ENCODE data around the gene PDZRN4. TPM values are rescaled to one million over a fixed set of nuclear protein-coding genes. Genes with fewer than 3 reads are reported as not detected.

PDZRN4 gene
- total and polyA plus RNA-seq, 2 donors (not counting 3 experiments of a cell fraction or from before 2014, with no cell fraction given), result not detected

DNA sequence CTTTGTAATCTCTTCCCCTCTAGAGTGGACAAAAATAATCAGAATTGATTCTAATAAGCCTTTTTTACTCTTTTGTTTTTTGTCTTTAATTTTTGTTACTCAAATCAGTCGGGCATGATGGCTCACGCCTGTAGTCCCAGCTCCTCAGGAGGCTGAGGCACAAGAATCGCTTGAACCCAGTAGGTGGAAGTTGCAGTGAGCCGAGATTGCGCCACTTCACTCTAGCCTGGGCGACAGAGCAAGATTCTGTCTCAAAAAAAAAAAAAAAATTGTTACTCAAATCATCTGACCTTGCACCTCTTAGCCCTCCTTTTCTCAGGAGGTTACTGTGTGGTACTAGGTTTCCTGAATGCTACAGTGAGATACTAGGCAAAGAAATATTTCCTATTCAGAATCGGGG, 280.6 kb downstream of the PDZRN4 start:
- intact Hi-C loops (cut with micrococcal nuclease) (no loop called here), dilution Hi-C loops (cut with MboI; ENCODE audit: extremely low pct_ligation_motif_present, low sequenced_read_pairs) (no loop called here)
- H3K79me2 ChIP-seq (ENCODE audit: control insufficient read depth, insufficient read depth, low read length), result no peaks in the 10 kb centered on the region
- no peak overlapping the region for H3K4me3 ChIP-seq (replicated peaks in 1 of 3; ENCODE audit: insufficient read depth in 1 of 3, low read depth in 1 of 3, low read length in 3 of 3)
- H3K27ac ChIP-seq (ENCODE audit: insufficient read depth, low read depth, low read length), result no peak overlapping the region
- H2AFZ ChIP-seq (ENCODE audit: low read depth, low read length), result no peak overlapping the region
- POLR2A ChIA-PET, result no interaction called here
- no peak overlapping the region for H3K9ac ChIP-seq (replicated peaks; ENCODE audit: extremely low read depth, insufficient read depth, low read length)
- H3K36me3 ChIP-seq (ENCODE audit: control insufficient read depth in 2 of 2, extremely low read depth in 1 of 2, insufficient read depth in 2 of 2, low read length in 2 of 2), result no peaks in the 10 kb centered on the region
- TF ChIP-seq MYC (IDR thresholded peaks at IDR 0.05; ENCODE audit: low read depth, low read length) (no peak), POLR2A (IDR thresholded peaks at IDR 0.05; ENCODE audit: low read depth, low read length) (no peak), GATA2 (IDR thresholded peaks at IDR 0.05; ENCODE audit: insufficient read depth, insufficient read length, low read depth, low read length) (no peak), POLR2AphosphoS5 (IDR thresholded peaks at IDR 0.05; ENCODE audit: insufficient read depth, low read depth, low read length) (no peak), CTCF (IDR thresholded peaks at IDR 0.05; ENCODE audit: extremely low read depth in 1 of 2, insufficient read depth in 1 of 2, low read depth in 1 of 2, low read length in 2 of 2) (no peak), JUN (IDR thresholded peaks at IDR 0.05; ENCODE audit: borderline replicate concordance, insufficient read depth, insufficient read length, low read depth) (no peak), MAX (IDR thresholded peaks at IDR 0.05; ENCODE audit: insufficient read depth, insufficient read length) (no peak), EZH2 (IDR thresholded peaks at IDR 0.05; ENCODE audit: borderline replicate concordance, low read depth, low read length, severe bottlenecking) (no peak), FOS (IDR thresholded peaks at IDR 0.05; ENCODE audit: borderline replicate concordance, insufficient read depth, low read length) (no peak)
- no TSS peak for BruUV-seq (replicated peaks)
- H3K27me3 ChIP-seq (ENCODE audit: control insufficient read depth in 2 of 2, insufficient read depth in 2 of 2, low read length in 2 of 2), result no peaks in the 10 kb centered on the region
- DNase-seq (ENCODE audit: low read depth, low spot score) (no peak), FAIRE-seq (no peak)
- no peaks in the 10 kb centered on the region for H4K20me1 ChIP-seq (replicated peaks; ENCODE audit: control insufficient read depth, extremely low read depth, insufficient read depth, low read length)
- H3K4me1 ChIP-seq (ENCODE audit: control insufficient read depth, extremely low read depth, insufficient read depth, low read length), result peaks cover 10% of the 10 kb centered on the region
- H3K9me3 ChIP-seq (replicated peaks; ENCODE audit: control insufficient read depth, insufficient read depth, low read length), result no peaks in the 10 kb centered on the region
- H3K9me1 ChIP-seq (replicated peaks; ENCODE audit: control insufficient read depth, extremely low read depth, insufficient read depth, low read length), result no peaks in the 10 kb centered on the region
- CTCF ChIA-PET, result interaction anchor here (0.8 to 1.7 kb wide), 2 partner anchors 17 to 29 kb away, joined by 3 read pairs; no protein-coding TSS in a partner anchor
- no peak overlapping the region for H3K4me2 ChIP-seq (ENCODE audit: insufficient read depth, low read length)
